SH-SY5Y (cell line): ENCODE measurements around the gene S100P.

Experiments used
- GATA2 ChIP-seq: IDR thresholded peaks from 2 replicates; pipeline ENCODE4 v1.6.1; 2011; ENCODE audit warnings: mild to moderate bottlenecking, low read depth, low read length
- GATA3 ChIP-seq: IDR thresholded peaks from 2 replicates; pipeline ENCODE4 v1.6.1; 2011; ENCODE audit warnings: low read depth, mild to moderate bottlenecking, low read length, moderate library complexity

DNA sequence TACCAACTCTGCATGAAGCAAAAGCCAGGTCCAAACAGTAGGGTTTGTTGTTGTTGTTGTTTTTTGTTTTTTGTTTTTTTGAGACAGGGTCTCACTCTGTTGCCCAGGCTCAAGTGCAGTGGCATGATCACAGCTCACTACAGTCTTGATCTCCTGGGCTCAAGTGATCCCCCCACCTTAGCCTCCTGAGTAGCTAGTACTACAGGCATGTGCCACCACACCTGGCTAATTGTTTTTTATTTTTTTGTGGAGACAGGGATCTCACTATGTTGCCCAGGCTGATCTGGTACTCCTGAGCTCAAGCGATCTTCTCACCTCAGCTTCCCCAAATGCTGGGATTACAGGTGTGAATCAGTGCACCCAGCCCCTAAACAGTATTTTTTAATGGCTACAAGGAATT is 6.2 kb downstream of the S100P start:
- no peak for TF ChIP-seq GATA3
- no peak for TF ChIP-seq GATA2
